ENCODE measurements around the gene GSAP.
"Not testable (repeated sequence)": the region's sequence is repeated elsewhere in the genome, so short reads cannot be mapped to it uniquely, and the experiment has no call there.

The GSAP gene

DNA sequence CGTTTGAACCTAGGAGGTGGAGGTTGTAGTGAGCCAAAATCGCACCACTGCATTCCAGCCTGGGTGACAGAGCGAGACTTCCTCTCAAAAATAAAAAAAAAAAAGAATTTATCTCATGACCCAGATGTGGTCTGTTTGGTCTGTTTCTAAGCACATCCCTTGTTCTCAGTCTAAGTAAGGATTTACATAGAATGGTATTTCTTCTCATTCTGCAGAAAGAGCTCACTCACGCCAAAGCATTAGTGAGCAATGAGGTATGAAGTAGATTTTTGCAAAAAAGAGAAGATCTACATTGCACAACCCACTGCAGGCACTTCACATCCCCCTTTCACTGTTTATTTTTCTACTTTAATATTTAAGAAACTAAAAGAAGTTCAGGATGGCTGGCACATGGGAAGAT is 140.0 kb downstream of the GSAP start:
- peaks cover 6% of the 10 kb centered on the region for H3K36me3 Mint-ChIP-seq (ENCODE audit: insufficient read depth)
- H3K27ac Mint-ChIP-seq (ENCODE audit: low read depth): no peak overlapping the region
- no peak overlapping the region for H3K4me3 Mint-ChIP-seq
- no peaks in the 10 kb centered on the region for H3K9me3 Mint-ChIP-seq
- DNase-seq (ENCODE audit: low spot score in 2 of 2) (no peak), ATAC-seq (replicated peaks; ENCODE audit: extremely low read depth, poor library complexity, severe bottlenecking) (no peak)
- H3K27me3 Mint-ChIP-seq: no peaks in the 10 kb centered on the region
- no peaks in the 10 kb centered on the region for H3K4me1 Mint-ChIP-seq

DNA sequence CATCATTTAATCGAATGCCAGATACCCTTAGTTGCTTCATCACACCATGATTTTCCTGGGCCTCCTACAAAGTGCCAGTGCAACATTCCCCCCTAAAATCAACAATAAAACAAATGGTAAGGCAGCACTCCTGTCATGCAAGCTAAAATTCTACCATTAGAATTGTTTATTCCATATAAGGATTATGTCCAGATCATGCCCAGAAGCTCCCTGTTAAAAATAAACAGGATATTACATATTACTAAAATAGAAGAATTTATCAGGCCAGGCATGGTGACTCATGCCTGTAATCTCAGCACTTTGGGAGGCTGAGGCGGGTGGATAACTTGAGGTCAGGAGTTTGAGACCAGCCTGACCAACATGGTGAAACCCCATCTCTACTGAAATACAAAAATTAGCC is 140.5 kb downstream of the GSAP start:
- ATAC-seq (replicated peaks; ENCODE audit: extremely low read depth, poor library complexity, severe bottlenecking); DNase-seq (ENCODE audit: low spot score in 2 of 2); H3K4me1 Mint-ChIP-seq; H3K4me3 Mint-ChIP-seq; H3K27ac Mint-ChIP-seq (ENCODE audit: low read depth); H3K36me3 Mint-ChIP-seq (ENCODE audit: insufficient read depth); H3K27me3 Mint-ChIP-seq; H3K9me3 Mint-ChIP-seq: not testable (repeated sequence)

GRCh38 chr7:77271766-77272165 is 144.4 kb downstream of the GSAP start:
- Mint-ChIP-seq H3K4me1 (no peaks in the 10 kb centered on the region), H3K27me3 (no peaks in the 10 kb centered on the region), H3K27ac (ENCODE audit: low read depth) (no peak overlapping the region), H3K4me3 (no peak overlapping the region), H3K9me3 (no peaks in the 10 kb centered on the region), H3K36me3 (ENCODE audit: insufficient read depth) (no peaks in the 10 kb centered on the region)
- DNase-seq (ENCODE audit: low spot score in 2 of 2) (no peak), ATAC-seq (replicated peaks; ENCODE audit: extremely low read depth, poor library complexity, severe bottlenecking) (no peak)

DNA sequence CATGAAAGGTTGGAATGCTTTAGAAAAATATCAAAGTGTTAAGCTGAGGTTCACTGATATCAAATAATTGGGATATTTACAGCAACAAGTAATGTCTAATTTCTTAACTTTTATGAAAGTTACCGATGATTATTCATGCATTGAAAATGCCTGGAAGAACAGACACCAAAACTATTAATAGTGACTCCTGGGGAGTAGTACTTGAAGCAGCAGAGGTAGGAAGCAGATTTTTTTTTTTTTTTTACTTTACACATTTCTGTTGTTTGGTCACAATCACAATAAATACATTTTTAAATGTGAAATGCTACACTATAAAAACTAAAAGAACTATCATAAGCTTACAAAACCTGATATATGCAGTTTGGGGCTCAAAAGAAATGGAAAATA is 146.1 kb downstream of the GSAP start:
- no peak for ATAC-seq (replicated peaks; ENCODE audit: extremely low read depth, poor library complexity, severe bottlenecking)
- no peaks in the 10 kb centered on the region for H3K9me3 Mint-ChIP-seq
- no peak overlapping the region for H3K27ac Mint-ChIP-seq (ENCODE audit: low read depth)
- H3K36me3 Mint-ChIP-seq (ENCODE audit: insufficient read depth): no peaks in the 10 kb centered on the region
- no peak for DNase-seq (ENCODE audit: low spot score in 2 of 2)
- H3K4me3 Mint-ChIP-seq: no peak overlapping the region
- no peaks in the 10 kb centered on the region for H3K27me3 Mint-ChIP-seq
- H3K4me1 Mint-ChIP-seq: peaks cover 9% of the 10 kb centered on the region

- DNase-seq (ENCODE audit: low spot score in 2 of 2) (no peak), ATAC-seq (replicated peaks; ENCODE audit: extremely low read depth, poor library complexity, severe bottlenecking) (no peak)
- no peaks in the 10 kb centered on the region for H3K27me3 Mint-ChIP-seq
- H3K4me1 Mint-ChIP-seq: peaks cover 9% of the 10 kb centered on the region
- H3K36me3 Mint-ChIP-seq (ENCODE audit: insufficient read depth): no peaks in the 10 kb centered on the region
- no peak overlapping the region for H3K27ac Mint-ChIP-seq (ENCODE audit: low read depth)
- H3K4me3 Mint-ChIP-seq: no peak overlapping the region
- H3K9me3 Mint-ChIP-seq: no peaks in the 10 kb centered on the region
These were observed 146.6 kb downstream of the GSAP start for GRCh38 chr7:77269360-77270093.

DNA sequence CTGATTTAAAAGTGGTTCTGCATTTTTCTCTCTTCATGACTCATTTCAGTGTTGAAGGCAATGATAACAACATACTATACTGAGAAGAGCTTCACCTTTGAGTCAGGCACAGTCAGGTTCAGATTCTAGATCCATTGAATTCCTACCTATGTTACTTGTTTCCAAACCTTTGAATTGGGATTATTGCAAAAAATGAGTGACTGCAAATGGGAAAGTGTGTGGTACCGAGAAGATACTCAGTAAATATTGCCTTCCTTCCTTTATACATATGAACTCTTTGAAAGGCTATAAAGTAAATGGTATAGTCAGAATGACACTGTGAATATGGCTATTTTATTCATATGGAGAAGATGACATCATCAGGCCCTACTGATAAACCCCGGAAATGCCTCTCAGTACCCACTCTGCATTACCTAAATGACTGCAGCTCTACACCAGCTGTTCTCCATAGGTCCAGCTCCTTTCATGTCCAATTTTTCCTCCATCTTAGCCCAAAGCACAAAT is 149.8 kb downstream of the GSAP start:
- ATAC-seq (replicated peaks; ENCODE audit: extremely low read depth, poor library complexity, severe bottlenecking) (no peak), DNase-seq (ENCODE audit: low spot score in 2 of 2) (no peak)
- H3K4me3 Mint-ChIP-seq: no peak overlapping the region
- peaks cover 1% of the 10 kb centered on the region for H3K36me3 Mint-ChIP-seq (ENCODE audit: insufficient read depth)
- no peaks in the 10 kb centered on the region for H3K9me3 Mint-ChIP-seq
- no peaks in the 10 kb centered on the region for H3K27me3 Mint-ChIP-seq
- peaks cover 9% of the 10 kb centered on the region for H3K4me1 Mint-ChIP-seq
- peak overlapping the region; percentile 42 for H3K27ac Mint-ChIP-seq (ENCODE audit: low read depth)

DNA sequence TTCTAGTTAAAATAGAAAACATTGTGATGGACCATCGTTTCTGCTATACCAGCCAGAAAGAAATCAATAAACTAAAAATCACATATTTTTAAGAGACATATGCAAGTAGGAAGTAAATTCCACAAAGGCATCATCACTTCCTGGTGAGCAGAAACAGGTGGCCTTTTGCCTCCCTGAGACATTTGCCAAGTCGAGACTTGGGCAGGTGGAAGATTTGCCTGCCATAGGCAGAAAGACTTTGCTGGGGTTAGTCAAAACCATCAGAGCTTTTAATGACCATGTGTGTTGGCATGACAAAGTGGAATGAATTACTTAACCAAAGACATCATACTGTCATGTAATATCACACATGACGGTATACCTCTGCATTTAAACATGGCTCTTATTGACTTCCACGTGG is 150.5 kb downstream of the GSAP start:
- Mint-ChIP-seq H3K27ac (ENCODE audit: low read depth) (no peak overlapping the region), H3K9me3 (no peaks in the 10 kb centered on the region), H3K27me3 (no peaks in the 10 kb centered on the region), H3K4me3 (no peak overlapping the region), H3K36me3 (ENCODE audit: insufficient read depth) (peaks cover 1% of the 10 kb centered on the region), H3K4me1 (peaks cover 9% of the 10 kb centered on the region)
- no peak for ATAC-seq (replicated peaks; ENCODE audit: extremely low read depth, poor library complexity, severe bottlenecking)
- DNase-seq (ENCODE audit: low spot score in 2 of 2): no peak

GRCh38 chr7:77262316-77262715 is 153.8 kb downstream of the GSAP start:
- Mint-ChIP-seq H3K27me3 (no peaks in the 10 kb centered on the region), H3K27ac (ENCODE audit: low read depth) (no peak overlapping the region), H3K4me3 (no peak overlapping the region), H3K36me3 (ENCODE audit: insufficient read depth) (peaks cover 1% of the 10 kb centered on the region), H3K4me1 (peaks cover 9% of the 10 kb centered on the region), H3K9me3 (no peaks in the 10 kb centered on the region)
- DNase-seq (ENCODE audit: low spot score in 2 of 2) (no peak), ATAC-seq (replicated peaks; ENCODE audit: extremely low read depth, poor library complexity, severe bottlenecking) (no peak)
